ENCODE data around the gene OSBPL10.

The OSBPL10 gene

DNA sequence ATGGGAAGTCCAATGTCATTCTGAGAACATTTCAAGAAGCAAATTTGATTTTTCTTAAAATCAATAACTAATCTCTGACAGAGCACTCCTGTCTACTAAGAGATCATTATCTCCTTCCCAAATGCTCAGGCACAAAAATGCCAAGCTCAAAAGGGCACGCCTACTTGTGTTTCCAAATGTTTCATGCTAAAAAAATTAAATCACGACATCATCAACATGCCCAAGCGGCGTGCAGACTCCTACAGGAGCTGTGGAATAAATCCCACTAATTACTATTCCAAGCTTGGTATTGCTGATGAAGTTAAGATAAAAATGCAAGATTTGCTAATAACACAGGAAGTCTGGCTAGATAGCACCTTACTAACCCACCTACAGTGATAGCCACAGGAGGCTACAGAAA is 140.8 kb downstream of the OSBPL10 start:
- DNase-seq = no peak

DNA sequence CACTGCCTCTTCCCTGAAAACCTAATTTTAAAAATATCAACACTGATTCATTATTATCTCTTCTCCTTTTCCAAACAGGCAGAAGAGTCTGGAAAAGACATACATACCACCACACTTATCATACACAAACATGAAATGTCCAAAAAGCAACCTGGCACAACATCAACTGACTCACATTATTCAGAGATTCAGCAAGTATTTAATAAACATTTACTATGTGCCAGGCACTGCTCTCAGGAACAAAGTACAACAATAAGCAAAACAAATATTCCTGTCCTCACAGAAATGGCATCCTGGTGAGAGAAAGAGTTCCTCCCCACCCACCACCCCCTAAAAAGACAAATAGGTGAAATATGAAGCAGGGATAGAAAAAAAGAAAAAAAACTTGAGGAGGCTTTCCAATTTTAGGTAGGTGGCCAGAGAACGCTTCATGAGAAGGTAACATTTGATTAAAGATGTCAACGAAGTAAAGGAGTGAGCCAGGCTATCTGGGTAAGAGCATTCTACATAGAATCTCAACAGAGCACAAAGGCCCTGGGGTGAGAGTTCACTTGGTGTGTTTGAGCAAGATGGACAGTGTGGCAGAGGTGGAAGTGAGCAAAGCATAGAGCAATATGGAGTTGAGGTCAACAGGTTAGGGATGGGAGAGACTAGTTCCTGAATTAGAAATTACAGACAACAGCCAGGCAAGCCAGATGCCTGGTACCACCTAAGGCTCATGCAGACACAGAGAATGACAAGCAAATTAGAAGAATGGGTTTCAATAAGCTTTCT is 141.7 kb downstream of the OSBPL10 start:
- no peak for DNase-seq

- no peak for DNase-seq
These were observed 144.7 kb downstream of the OSBPL10 start for GRCh38 chr3:31836131-31837075.

- no peak for DNase-seq
These were observed 147.5 kb downstream of the OSBPL10 start for GRCh38 chr3:31833391-31834190.

GRCh38 chr3:31832551-31832950 is 148.5 kb downstream of the OSBPL10 start:
- no peak for DNase-seq

- no peak for DNase-seq
These were observed 149.5 kb downstream of the OSBPL10 start for GRCh38 chr3:31831591-31831990.

GRCh38 chr3:31829826-31830426 is 151.1 kb downstream of the OSBPL10 start:
- no peak for DNase-seq

GRCh38 chr3:31829010-31829409 is 152.1 kb downstream of the OSBPL10 start:
- DNase-seq = no peak

DNA sequence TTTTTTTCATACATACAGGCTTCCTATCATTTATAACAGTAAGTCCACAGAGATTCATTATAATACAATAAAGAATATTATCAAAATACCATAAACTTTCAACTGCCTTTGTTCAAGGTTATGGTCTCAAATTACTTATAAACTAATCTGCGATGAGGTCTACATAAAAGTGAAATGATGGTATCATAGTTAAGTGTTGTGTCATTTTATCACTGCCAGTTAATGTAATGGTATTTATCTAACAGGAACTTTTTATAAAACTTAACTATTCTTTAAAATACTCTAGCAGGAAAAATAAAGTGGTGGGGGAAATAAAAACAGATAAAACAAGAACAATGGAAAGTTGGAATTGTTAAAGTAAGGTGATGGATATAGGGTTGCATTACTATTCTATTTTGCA is 153.1 kb downstream of the OSBPL10 start:
- no peak for DNase-seq

GRCh38 chr3:31823184-31823583 is 157.9 kb downstream of the OSBPL10 start:
- DNase-seq = no peak

DNA sequence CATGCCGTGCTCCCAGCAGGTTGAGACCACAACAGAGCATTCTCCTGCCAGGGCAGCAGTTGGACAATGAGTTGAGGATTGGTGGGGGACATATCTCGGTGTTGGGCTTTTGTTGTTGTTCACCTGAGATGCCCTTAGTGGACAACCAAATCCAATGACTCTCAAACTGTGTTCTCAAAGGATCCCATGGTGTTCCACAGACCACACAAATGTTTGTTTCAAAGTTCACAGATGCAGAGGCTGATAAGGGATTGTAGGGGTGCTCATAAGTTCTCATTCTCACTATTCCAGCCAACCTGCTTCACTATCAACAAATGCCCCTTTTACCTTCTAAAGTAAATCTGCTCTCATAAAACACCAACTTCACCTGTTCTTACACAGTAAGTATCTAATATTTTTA is 159.9 kb downstream of the OSBPL10 start:
- no peak for DNase-seq

GRCh38 chr3:31819441-31819840 is 161.6 kb downstream of the OSBPL10 start:
- DNase-seq = no peak

- no peak for DNase-seq
These were observed 163.6 kb downstream of the OSBPL10 start for GRCh38 chr3:31817411-31817966.

- DNase-seq = no peak
These were observed 165.2 kb downstream of the OSBPL10 start for GRCh38 chr3:31815631-31816440.

- no peak for DNase-seq
These were observed 166.1 kb downstream of the OSBPL10 start for GRCh38 chr3:31815006-31815405.

DNA sequence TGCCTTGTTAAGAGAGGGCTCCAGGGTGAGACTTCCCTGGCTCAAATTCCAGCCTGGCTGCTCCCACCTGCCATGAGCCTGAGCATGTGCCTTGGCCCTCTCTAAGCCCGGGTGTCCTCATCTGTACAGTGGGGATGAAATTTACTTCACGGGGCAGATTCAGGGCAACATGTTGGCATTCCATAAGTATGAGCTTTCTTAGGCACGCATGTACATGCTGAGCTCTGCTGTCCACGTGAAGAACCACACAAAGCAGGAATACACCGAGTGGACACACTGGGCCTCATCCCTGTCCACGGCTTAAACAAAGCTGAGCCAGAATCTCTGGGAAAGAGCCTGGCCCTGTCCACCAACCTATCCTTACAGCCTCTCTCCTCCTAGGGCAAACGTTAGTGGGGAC is 167.4 kb downstream of the OSBPL10 start:
- no peak for DNase-seq

- DNase-seq = no peak
These were observed 167.9 kb downstream of the OSBPL10 start for GRCh38 chr3:31813197-31813596.

DNA sequence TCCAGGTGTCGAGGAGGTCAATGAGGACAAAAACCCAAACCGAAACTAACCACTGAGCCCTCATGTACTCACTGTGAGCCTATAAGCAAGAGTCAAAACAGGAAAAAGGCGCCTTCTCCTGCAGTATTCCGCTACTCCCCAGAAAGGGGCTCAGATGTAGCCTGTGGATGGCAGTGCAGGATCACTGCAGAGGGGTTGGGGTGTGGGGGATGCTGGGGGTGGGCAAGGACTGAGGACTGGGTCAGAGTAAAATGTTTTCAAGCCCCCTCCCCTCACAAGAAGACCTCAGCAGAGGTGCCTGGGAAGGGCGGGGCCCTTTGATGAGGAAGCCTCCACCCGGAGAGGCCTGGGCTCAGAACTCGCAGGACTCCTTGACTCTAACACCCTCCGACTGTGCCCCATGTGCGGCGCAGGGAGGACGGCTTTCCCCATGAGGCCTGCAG is 170.1 kb downstream of the OSBPL10 start:
- DNase-seq = no peak

- no peak for DNase-seq
These were observed 172.8 kb downstream of the OSBPL10 start for GRCh38 chr3:31808143-31808720.

- no peak for DNase-seq
These were observed 176.6 kb downstream of the OSBPL10 start for GRCh38 chr3:31804251-31805051.
